Measurements from ENCODE around the gene LPAR1. TPM values are rescaled to one million over a fixed set of nuclear protein-coding genes. Genes with fewer than 3 reads are reported as not detected.

The LPAR1 gene
- total RNA-seq, 1 experiment from 2014 or later, result 11.0 TPM

DNA sequence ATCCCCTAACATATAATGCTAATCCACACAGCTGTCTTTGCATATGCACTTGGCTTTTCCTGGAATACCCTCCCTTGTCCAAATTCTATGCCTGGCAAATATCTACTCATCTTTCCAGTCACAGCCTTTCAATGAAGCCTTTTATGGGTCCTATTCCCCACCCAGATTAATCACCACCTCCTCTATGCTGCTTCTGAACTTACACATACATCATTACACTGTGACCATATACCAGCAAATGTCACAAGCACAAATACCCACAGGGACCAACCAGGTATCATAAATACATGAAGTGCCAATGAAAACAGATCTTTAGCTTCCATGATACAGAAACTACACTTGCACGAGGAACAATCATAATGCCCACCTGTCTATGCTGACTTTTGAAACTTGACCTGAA lies 22.3 kb downstream of the LPAR1 start:
- ATAC-seq (no peak), DNase-seq (ENCODE audit: low read depth, low spot score) (no peak)
- intact Hi-C loops (cut with micrococcal nuclease; ENCODE audit: unreplicated experiment), result no loop called here
- no peaks in the 10 kb centered on the region for H3K9me3 ChIP-seq (ENCODE audit: control insufficient read depth, insufficient read depth, low read depth, low read length)
- CTCF ChIA-PET, result no interaction called here
- TF ChIP-seq, protein P1, sequence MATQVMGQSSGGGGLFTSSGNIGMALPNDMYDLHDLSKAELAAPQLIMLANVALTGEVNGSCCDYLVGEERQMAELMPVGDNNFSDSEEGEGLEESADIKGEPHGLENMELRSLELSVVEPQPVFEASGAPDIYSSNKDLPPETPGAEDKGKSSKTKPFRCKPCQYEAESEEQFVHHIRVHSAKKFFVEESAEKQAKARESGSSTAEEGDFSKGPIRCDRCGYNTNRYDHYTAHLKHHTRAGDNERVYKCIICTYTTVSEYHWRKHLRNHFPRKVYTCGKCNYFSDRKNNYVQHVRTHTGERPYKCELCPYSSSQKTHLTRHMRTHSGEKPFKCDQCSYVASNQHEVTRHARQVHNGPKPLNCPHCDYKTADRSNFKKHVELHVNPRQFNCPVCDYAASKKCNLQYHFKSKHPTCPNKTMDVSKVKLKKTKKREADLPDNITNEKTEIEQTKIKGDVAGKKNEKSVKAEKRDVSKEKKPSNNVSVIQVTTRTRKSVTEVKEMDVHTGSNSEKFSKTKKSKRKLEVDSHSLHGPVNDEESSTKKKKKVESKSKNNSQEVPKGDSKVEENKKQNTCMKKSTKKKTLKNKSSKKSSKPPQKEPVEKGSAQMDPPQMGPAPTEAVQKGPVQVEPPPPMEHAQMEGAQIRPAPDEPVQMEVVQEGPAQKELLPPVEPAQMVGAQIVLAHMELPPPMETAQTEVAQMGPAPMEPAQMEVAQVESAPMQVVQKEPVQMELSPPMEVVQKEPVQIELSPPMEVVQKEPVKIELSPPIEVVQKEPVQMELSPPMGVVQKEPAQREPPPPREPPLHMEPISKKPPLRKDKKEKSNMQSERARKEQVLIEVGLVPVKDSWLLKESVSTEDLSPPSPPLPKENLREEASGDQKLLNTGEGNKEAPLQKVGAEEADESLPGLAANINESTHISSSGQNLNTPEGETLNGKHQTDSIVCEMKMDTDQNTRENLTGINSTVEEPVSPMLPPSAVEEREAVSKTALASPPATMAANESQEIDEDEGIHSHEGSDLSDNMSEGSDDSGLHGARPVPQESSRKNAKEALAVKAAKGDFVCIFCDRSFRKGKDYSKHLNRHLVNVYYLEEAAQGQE (IDR thresholded peaks at IDR 0.05; ENCODE audit: insufficient read depth in 1 of 2, low read depth in 2 of 2, low read length in 1 of 2), result no peak
- TF ChIP-seq, protein P2, sequence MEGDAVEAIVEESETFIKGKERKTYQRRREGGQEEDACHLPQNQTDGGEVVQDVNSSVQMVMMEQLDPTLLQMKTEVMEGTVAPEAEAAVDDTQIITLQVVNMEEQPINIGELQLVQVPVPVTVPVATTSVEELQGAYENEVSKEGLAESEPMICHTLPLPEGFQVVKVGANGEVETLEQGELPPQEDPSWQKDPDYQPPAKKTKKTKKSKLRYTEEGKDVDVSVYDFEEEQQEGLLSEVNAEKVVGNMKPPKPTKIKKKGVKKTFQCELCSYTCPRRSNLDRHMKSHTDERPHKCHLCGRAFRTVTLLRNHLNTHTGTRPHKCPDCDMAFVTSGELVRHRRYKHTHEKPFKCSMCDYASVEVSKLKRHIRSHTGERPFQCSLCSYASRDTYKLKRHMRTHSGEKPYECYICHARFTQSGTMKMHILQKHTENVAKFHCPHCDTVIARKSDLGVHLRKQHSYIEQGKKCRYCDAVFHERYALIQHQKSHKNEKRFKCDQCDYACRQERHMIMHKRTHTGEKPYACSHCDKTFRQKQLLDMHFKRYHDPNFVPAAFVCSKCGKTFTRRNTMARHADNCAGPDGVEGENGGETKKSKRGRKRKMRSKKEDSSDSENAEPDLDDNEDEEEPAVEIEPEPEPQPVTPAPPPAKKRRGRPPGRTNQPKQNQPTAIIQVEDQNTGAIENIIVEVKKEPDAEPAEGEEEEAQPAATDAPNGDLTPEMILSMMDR (IDR thresholded peaks at IDR 0.05), result no peak
- TF ChIP-seq POLR2AphosphoS5 (IDR thresholded peaks at IDR 0.05; ENCODE audit: low read depth, low read length), result no peak
- TF ChIP-seq SIN3A (IDR thresholded peaks at IDR 0.05; ENCODE audit: borderline replicate concordance, insufficient read depth, low read depth, low read length), result no peak
- TF ChIP-seq TCF7L2 (IDR thresholded peaks at IDR 0.05; ENCODE audit: low read depth, low read length), result no peak
- POLR2A ChIA-PET, result no interaction called here
- no peak overlapping the region for H3K27ac ChIP-seq (ENCODE audit: low read length)
- in situ Hi-C loops (cut with HindIII; ENCODE audit: low pct_unique_long_range_greater_than_20kb, low sequenced_read_pairs), result no loop called here
- BruUV-seq (replicated peaks), result no TSS peak
- H3K36me3 ChIP-seq (ENCODE audit: control insufficient read depth, insufficient read depth, low read length), result no peaks in the 10 kb centered on the region
- no peaks in the 10 kb centered on the region for H3K27me3 ChIP-seq (ENCODE audit: control insufficient read depth, insufficient read depth, low read length)
- H3K4me1 ChIP-seq (ENCODE audit: control insufficient read depth, insufficient read depth, low read length), result no peaks in the 10 kb centered on the region
- H3K4me3 ChIP-seq (ENCODE audit: low read depth in 2 of 2, low read length in 2 of 2), result no peak overlapping the region

DNA sequence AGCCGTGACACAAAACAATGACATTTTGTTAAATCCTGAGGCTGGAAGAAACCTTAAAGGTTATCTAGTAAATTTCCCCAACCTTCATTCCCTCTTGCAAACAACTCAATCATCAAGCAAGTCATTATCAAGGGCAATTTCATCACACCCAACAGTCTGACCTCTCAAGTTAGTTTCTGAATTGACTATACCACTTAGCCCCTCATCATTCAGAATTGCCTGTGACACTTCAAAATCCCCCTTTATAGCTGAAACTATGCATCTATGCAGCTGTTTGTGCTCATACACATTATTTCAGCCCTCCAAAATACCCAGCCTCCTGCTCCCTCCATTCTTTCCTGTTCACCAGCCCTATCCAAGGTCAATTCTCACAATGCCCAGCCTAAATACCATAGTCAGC lies 24.6 kb downstream of the LPAR1 start:
- Histone ChIP-seq H3K4me3 (ENCODE audit: low read depth in 2 of 2, low read length in 2 of 2) (no peak overlapping the region), H3K27me3 (ENCODE audit: control insufficient read depth, insufficient read depth, low read length) (no peaks in the 10 kb centered on the region), H3K9me3 (ENCODE audit: control insufficient read depth, insufficient read depth, low read depth, low read length) (no peaks in the 10 kb centered on the region), H3K4me1 (ENCODE audit: control insufficient read depth, insufficient read depth, low read length) (no peaks in the 10 kb centered on the region), H3K27ac (ENCODE audit: low read length) (no peak overlapping the region), H3K36me3 (ENCODE audit: control insufficient read depth, insufficient read depth, low read length) (no peaks in the 10 kb centered on the region)
- in situ Hi-C loops (cut with HindIII; ENCODE audit: low pct_unique_long_range_greater_than_20kb, low sequenced_read_pairs) (no loop called here), intact Hi-C loops (cut with micrococcal nuclease; ENCODE audit: unreplicated experiment) (no loop called here)
- ChIA-PET CTCF (no interaction called here), POLR2A (no interaction called here)
- no peak for ATAC-seq
- no peak for DNase-seq (ENCODE audit: low read depth, low spot score)
- TF ChIP-seq TCF7L2 (IDR thresholded peaks at IDR 0.05; ENCODE audit: low read depth, low read length) (no peak), POLR2AphosphoS5 (IDR thresholded peaks at IDR 0.05; ENCODE audit: low read depth, low read length) (no peak), SIN3A (IDR thresholded peaks at IDR 0.05; ENCODE audit: borderline replicate concordance, insufficient read depth, low read depth, low read length) (no peak)
- TF ChIP-seq, protein P2 (IDR thresholded peaks at IDR 0.05), result no peak
- TF ChIP-seq, protein P1 (IDR thresholded peaks at IDR 0.05; ENCODE audit: insufficient read depth in 1 of 2, low read depth in 2 of 2, low read length in 1 of 2), result no peak
- no TSS peak for BruUV-seq (replicated peaks)

Measured in Panc1 (cell line).